ENCODE data around the gene EXOC3L1.

The EXOC3L1 gene

DNA sequence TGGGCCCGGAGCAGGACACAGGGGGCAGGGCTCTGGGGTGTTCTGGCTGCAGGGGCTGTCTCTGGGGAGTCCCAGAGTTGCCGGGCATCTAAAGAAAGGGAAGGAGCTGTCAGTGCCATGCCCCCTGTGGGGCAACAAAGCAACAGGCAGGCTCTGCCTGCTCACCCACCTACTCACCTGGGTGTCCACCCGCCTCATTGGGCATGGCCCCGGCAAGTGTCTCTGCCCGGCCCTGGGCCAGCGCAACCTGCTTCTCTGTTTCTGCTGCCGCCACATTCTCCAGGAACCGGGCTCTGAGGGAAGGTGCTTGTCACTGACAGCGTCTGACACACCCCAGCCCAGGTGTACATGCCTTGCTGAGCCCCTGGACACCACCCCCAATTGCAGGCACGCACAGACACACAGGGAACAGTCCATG is 44.3 kb upstream of the EXOC3L1 start:
- no peak for TF ChIP-seq CTCF (IDR thresholded peaks at IDR 0.05; ENCODE audit: control insufficient read depth, insufficient read depth, low read depth, low read length, missing control alignments)
- no peak overlapping the region for H3K4me3 ChIP-seq (ENCODE audit: control insufficient read depth, low read depth, low read length)
- no peak for DNase-seq (ENCODE audit: low read depth)

- DNase-seq (ENCODE audit: low read depth) = no peak
Observed at GRCh38 chr16:67233596-67233995, 43.7 kb upstream of the EXOC3L1 start.

DNA sequence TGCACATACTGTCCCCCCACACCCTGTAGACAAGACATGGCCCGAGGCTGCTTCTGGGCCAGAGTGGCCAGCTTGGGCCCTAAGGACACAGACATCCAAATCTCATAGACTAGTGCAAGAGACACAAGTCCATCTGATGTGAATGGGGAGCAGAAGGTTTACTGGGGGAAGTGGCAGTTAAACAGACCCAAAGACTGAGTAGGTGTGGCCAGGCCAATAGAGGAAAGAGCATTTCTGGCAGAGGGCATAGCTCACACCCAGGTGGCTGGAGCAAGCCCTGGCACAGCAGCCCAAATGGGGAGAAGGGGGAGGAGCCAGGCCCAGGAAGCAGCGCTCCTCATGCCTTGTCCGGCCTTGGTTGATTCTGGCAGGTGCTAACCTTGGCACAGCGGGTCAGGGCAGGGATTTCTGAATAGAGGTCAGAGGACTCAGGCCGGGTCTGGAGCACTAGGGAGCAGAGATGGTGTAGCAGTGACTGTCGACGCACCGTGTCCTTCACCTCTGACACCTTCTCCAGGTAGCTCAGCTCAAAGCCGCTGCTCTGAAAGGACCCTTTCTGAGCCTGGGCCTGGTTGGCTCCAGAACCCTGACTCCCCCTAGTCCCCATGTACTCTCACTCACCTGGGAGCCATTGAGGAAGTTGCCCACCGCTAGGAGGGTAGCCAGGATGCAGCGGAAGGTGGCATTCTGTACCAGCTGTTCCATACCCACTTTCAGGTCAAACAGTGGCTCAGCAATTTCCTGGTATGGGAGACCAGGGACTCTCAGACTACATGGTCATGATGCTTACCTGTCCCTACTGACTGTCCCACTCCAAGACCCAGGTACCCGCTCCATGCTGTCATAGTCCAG is 41.1 kb upstream of the EXOC3L1 start:
- TF ChIP-seq CTCF (IDR thresholded peaks at IDR 0.05; ENCODE audit: control insufficient read depth, insufficient read depth, low read depth, low read length, missing control alignments) = no peak
- DNase-seq (ENCODE audit: low read depth) = no peak
- no peak overlapping the region for H3K4me3 ChIP-seq (ENCODE audit: control insufficient read depth, low read depth, low read length)

More at GRCh38 chr16:67233596-67233995, 43.7 kb upstream of the EXOC3L1 start:
- H3K4me3 ChIP-seq (ENCODE audit: control insufficient read depth, low read depth, low read length) = no peak overlapping the region
- no peak for TF ChIP-seq CTCF (IDR thresholded peaks at IDR 0.05; ENCODE audit: control insufficient read depth, insufficient read depth, low read depth, low read length, missing control alignments)

DNA sequence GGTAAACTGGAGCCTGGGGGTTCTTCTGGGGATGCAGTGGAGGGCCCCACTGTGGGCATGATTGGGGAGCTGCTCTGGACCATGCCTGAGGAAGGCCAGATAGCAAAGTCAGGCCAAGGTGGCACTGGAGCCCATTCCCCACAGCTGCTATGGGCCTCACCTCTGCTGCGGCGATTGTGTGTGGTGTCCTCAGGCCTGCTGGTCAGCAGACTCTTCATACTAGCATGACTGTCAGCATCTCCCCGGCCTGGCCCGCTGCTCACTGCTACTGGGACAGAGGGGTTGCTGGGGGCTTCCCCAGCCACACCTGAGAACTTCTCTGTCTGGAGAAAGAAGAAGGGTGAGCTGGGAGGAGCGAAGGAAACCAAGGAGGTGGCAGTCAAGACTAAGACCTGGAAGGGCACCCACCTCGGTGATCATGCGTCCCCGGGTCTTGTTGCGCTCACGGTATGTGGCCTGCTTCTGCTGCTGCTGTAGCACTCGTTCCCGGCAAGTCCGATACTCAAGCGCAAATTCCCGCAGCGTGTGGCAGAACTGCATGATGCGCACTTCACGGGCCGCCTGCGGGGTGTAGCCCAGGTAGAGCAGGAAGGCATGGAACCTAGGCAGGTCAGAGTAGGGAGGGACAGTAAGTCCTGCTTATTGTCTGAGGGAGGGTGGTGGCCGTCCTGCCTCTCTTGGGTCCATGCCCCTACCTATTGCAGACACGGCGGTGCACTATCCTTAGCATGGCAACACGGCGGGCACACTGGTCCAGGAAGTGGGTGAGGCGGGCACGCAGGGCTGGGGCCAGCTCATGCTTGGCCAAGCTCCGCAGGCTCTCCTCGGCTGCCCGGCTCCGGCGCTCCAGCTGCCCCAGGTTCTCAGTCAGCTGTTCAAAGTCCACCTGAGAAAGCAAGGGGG is 40.2 kb upstream of the EXOC3L1 start:
- no peak for TF ChIP-seq CTCF (IDR thresholded peaks at IDR 0.05; ENCODE audit: control insufficient read depth, insufficient read depth, low read depth, low read length, missing control alignments)
- no peak for DNase-seq (ENCODE audit: low read depth)
- H3K4me3 ChIP-seq (ENCODE audit: control insufficient read depth, low read depth, low read length) = no peak overlapping the region

- TF ChIP-seq CTCF (IDR thresholded peaks at IDR 0.05; ENCODE audit: control insufficient read depth, insufficient read depth, low read depth, low read length, missing control alignments) = no peak
- H3K4me3 ChIP-seq (ENCODE audit: control insufficient read depth, low read depth, low read length) = no peak overlapping the region
- DNase-seq (ENCODE audit: low read depth) = no peak
Observed at GRCh38 chr16:67228905-67229304, 39.0 kb upstream of the EXOC3L1 start.

- DNase-seq (ENCODE audit: low read depth) = no peak
- peak overlapping the region; percentile 95 for H3K4me3 ChIP-seq (ENCODE audit: control insufficient read depth, low read depth, low read length)
- no peak for TF ChIP-seq CTCF (IDR thresholded peaks at IDR 0.05; ENCODE audit: control insufficient read depth, insufficient read depth, low read depth, low read length, missing control alignments)
Observed at GRCh38 chr16:67228034-67228785, 38.3 kb upstream of the EXOC3L1 start.

All from AG09309 (cell line).